ENCODE results near the gene RAB44.

The RAB44 gene

DNA sequence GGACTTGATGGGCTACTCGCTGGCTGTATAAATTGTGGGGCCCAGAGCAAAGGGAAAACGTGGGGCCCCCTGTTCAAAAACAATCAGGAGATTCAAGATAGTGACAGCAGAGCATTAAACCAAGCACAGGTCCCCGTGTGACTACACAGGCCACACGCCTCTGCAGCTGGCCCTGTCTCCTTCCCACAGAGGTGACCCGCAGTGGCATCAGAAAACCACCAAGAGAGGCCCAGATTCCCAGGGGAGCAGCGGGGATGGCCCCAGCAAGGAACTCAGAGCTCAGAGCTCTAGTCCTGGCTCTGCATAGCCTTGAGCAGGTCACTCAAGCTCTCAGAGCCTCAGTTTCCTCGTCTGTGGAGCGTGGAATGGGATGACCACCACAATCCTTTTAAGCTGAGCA, 84.0 kb downstream of the RAB44 start:
- Histone ChIP-seq H3K4me1 (no peaks in the 10 kb centered on the region), H3K36me3 (no peaks in the 10 kb centered on the region), H3K27me3 (no peaks in the 10 kb centered on the region), H3K9me3 (no peaks in the 10 kb centered on the region), H3K4me3 (ENCODE audit: low read depth, low read length) (no peak overlapping the region)
- TF ChIP-seq, protein P1, sequence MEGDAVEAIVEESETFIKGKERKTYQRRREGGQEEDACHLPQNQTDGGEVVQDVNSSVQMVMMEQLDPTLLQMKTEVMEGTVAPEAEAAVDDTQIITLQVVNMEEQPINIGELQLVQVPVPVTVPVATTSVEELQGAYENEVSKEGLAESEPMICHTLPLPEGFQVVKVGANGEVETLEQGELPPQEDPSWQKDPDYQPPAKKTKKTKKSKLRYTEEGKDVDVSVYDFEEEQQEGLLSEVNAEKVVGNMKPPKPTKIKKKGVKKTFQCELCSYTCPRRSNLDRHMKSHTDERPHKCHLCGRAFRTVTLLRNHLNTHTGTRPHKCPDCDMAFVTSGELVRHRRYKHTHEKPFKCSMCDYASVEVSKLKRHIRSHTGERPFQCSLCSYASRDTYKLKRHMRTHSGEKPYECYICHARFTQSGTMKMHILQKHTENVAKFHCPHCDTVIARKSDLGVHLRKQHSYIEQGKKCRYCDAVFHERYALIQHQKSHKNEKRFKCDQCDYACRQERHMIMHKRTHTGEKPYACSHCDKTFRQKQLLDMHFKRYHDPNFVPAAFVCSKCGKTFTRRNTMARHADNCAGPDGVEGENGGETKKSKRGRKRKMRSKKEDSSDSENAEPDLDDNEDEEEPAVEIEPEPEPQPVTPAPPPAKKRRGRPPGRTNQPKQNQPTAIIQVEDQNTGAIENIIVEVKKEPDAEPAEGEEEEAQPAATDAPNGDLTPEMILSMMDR (IDR thresholded peaks at IDR 0.05; ENCODE audit: low read depth, low read length), result no peak
- no peak for DNase-seq
